OCI-LY7 (cell line): ENCODE data around the gene GALNT12.

Experiments used
- EZH2phosphoT487 ChIP-seq: fragments of 200-600 bp; sonication (generic); IDR thresholded peaks from 2 replicates; pipeline ENCODE4 v1.6.1; 2018; ENCODE audit warnings: low read depth, borderline replicate concordance, mild to moderate bottlenecking, mixed run types, antibody characterized with exemption, low read length, moderate library complexity, mixed read lengths
- TF ChIP-seq, protein P1 (sequence below): fragments of 200-600 bp; sonication (generic); conservative IDR thresholded peaks from 2 replicates; pipeline ENCODE4 v1.5.1; 2014; ENCODE audit warnings: mild to moderate bottlenecking, antibody characterized with exemption, low read length, moderate library complexity, mixed read lengths

DNA sequence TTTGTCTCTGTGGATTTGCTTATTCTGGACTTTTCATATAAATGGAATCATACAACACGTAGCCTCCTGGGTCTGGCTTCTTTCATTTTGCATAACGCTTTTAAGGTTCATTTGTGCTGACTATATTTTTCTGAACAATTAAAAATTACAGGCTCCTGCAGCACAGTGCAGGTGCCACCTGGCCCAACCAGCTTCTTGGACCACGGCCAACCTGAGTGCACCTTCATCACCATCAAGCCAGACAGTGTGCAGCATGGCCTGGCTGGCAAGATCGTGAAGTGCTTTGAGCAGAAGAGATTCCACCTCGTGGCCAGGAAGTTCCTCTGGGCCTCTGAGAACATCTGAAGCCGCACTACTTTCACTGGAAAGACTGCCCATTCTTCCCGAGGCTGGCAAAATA is 82.8 kb downstream of the GALNT12 start:
- TF ChIP-seq, protein P1, sequence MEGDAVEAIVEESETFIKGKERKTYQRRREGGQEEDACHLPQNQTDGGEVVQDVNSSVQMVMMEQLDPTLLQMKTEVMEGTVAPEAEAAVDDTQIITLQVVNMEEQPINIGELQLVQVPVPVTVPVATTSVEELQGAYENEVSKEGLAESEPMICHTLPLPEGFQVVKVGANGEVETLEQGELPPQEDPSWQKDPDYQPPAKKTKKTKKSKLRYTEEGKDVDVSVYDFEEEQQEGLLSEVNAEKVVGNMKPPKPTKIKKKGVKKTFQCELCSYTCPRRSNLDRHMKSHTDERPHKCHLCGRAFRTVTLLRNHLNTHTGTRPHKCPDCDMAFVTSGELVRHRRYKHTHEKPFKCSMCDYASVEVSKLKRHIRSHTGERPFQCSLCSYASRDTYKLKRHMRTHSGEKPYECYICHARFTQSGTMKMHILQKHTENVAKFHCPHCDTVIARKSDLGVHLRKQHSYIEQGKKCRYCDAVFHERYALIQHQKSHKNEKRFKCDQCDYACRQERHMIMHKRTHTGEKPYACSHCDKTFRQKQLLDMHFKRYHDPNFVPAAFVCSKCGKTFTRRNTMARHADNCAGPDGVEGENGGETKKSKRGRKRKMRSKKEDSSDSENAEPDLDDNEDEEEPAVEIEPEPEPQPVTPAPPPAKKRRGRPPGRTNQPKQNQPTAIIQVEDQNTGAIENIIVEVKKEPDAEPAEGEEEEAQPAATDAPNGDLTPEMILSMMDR = no peak
- no peak for TF ChIP-seq EZH2phosphoT487
